Brain microvascular endothelial cell (primary cell): ENCODE measurements around the gene METTL1.
A peak's percentile ranks its signal among the peaks of the same experiment; 100 is the strongest.

Experiments used
- DNase-seq: peaks from one replicate; pipeline ENCODE4 v3.0.0-alpha.2; 2020
- H3K27ac ChIP-seq: fragments of 250-450 bp; sonication (Bioruptor Pico); 2 replicates; pipeline ENCODE4 v1.5.1; 2020; ENCODE audit warnings: mild to moderate bottlenecking, moderate library complexity
- H3K27me3 ChIP-seq: fragments of 250-450 bp; sonication (Bioruptor Pico); replicated peaks from 2 replicates; pipeline ENCODE4 v1.5.1; 2020; ENCODE audit warnings: mild to moderate bottlenecking
- H3K36me3 ChIP-seq: fragments of 250-450 bp; sonication (Bioruptor Pico); replicated peaks from 2 replicates; pipeline ENCODE4 v1.5.1; 2020; ENCODE audit warnings: mild to moderate bottlenecking
- H3K4me3 ChIP-seq: 2 replicates; pipeline ENCODE4 v1.5.1; 2011; ENCODE audit warnings: low read depth, mild to moderate bottlenecking, control low read depth, low read length, moderate library complexity
- CTCF ChIP-seq: IDR thresholded peaks from 2 replicates; pipeline ENCODE4 v1.5.1; 2011; ENCODE audit warnings: low read depth, mild to moderate bottlenecking, moderate library complexity, low read length, control low read depth, inconsistent platforms; ENCODE audit errors: missing control alignments
- in situ Hi-C: cut with HindIII; loops from 2 replicates; pipeline ENCODE4 v1.10.0; 2017; ENCODE audit warnings: low sequenced_read_pairs, low pct_ligation_motif_present

METTL1 gene

DNA sequence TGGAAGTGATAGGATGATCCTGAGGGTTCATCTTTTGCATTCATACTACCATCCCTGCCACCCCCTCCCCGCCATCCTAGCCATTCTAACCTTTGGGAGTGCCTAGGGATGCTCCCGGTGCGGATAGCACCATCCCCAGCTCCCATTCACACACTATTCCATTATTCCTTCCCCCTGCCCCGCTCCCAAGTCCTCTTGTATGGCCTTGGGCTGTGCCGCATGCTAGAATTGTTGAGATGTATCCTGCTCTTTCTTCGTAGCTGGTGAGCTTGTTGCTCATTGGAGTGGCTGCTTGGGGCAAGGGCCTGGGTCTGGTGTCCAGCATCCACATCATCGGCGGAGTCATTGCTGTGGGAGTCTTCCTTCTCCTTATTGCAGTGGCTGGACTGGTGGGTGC lies 26.4 kb downstream of the METTL1 start:
- Histone ChIP-seq H3K27me3 (peaks cover 10% of the 10 kb centered on the region), H3K27ac (peak overlapping the region; percentile 99), H3K36me3 (peaks cover 30% of the 10 kb centered on the region), H3K4me3 (peak overlapping the region; percentile 84)
- no peak for TF ChIP-seq CTCF
- no peak for DNase-seq
- in situ Hi-C loops, result no loop called here

DNA sequence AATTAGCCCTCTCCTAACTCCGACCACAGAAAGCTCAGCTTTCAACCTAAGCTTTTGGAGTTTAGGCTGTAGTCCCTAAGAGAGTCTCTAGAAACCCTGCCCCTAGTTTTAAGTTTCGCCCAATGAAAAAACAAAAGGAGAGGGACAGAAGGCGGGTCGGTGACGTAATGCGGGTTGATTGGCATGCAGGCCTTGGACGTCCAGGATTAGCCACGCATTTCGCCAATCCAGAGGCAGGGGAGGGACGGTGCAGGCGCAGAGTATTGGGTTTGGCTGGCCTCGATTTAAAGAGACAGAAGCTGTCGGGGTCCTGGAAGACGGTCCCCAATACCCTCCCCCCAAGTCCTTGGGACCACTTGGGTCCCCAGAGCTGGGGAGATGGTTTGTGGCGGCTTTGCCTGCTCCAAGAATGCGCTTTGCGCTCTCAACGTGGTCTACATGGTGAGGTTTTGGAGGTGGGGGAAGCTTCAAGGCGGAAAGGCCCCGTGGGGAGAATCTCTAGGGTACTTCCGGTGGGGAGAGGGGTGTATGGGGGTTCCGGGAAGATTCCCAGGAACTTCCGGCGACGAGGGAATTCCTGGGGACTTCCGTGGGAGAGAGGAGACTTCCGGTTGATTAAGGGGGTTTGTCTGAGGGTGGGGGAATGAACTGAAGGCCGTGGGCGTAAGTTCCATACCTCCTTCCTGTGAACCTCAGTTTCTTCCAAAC lies 27.0 kb downstream of the METTL1 start, which contains the start of gene TSPAN31:
TSPAN31 (plus strand) TSS at position 263 of the 708 bp plus-strand sequence; CDS start at position 379, 116 bp downstream.
- no peak for TF ChIP-seq CTCF
- peak; percentile 99 for DNase-seq
- Histone ChIP-seq H3K36me3 (peaks cover 26% of the 10 kb centered on the region), H3K27ac (peak within 1 kb of the TSS; percentile 99), H3K27me3 (peaks cover 11% of the 10 kb centered on the region), H3K4me3 (peak within 1 kb of the TSS; percentile 84)
- in situ Hi-C loops, result no loop called here

- peak overlapping the region; percentile 99 for H3K27ac ChIP-seq
- H3K27me3 ChIP-seq, result peaks cover 18% of the 10 kb centered on the region
- DNase-seq, result peak; percentile 76
- peak overlapping the region; percentile 84 for H3K4me3 ChIP-seq
- in situ Hi-C loops, result no loop called here
- H3K36me3 ChIP-seq, result peaks cover 22% of the 10 kb centered on the region
- TF ChIP-seq CTCF, result no peak
Observed at GRCh38 chr12:57744194-57744776, 27.6 kb downstream of the METTL1 start.

DNA sequence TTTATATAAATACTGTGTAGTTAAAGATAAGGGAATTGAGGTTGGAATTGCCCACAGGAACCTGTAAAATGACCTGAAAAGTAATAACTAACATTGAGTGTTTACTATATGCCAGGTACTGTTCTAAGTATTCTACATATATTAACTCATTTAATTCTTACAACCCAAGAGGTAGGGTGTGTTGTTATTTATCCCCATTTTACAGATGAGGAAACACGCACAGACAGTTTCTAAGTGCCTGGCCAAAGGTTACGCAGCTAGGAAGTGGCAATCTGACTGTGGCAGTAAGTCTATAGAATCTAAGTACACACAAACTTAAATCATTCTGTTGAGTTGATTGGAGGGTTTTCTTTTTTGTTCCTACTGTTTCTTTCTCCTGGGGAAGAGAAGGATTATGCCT lies 28.1 kb downstream of the METTL1 start:
- no peak overlapping the region for H3K4me3 ChIP-seq
- no peak overlapping the region for H3K27ac ChIP-seq
- peaks cover 18% of the 10 kb centered on the region for H3K36me3 ChIP-seq
- peaks cover 22% of the 10 kb centered on the region for H3K27me3 ChIP-seq
- no peak for DNase-seq
- in situ Hi-C loops, result no loop called here
- no peak for TF ChIP-seq CTCF

GRCh38 chr12:57741844-57742738 lies 29.8 kb downstream of the METTL1 start:
- in situ Hi-C loops, result no loop called here
- no peak for DNase-seq
- no peak overlapping the region for H3K4me3 ChIP-seq
- H3K27me3 ChIP-seq, result peaks cover 35% of the 10 kb centered on the region
- TF ChIP-seq CTCF, result peak; percentile 26
- no peak overlapping the region for H3K27ac ChIP-seq
- H3K36me3 ChIP-seq, result peaks cover 8% of the 10 kb centered on the region
